IPS DF 4.7 (cell line): ENCODE data around the gene RGS7.
A peak's percentile ranks its signal among the peaks of the same experiment; 100 is the strongest.
"Not testable (repeated sequence)": the region's sequence is repeated elsewhere in the genome, so short reads cannot be mapped to it uniquely, and the experiment has no call there.

ENCODE experiments used
- DNase-seq: peaks from one replicate; pipeline ENCODE4 v3.0.0-alpha.2; 2013; ENCODE audit warnings: low spot score; ENCODE audit errors: extremely low read depth

RGS7 gene

DNA sequence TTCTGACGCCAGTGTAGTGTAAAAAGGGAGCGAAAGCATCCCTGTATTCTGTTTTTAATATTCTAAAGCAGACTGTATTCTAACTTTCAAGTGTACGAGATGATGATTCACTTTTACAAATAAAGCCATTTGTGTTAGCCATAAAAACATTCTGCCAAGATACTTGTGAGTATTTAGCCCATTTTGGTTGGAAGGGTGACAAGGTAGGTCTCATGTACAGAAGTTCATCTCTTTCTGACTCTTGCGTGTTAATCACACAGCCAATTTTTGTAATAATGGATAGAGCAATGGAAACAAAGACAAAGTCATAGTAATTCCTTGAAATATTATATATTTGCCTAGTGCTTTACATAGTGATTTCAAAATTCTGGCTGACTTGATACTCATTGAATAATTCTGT, 619.7 kb downstream of the RGS7 start:
- no peak for DNase-seq

DNA sequence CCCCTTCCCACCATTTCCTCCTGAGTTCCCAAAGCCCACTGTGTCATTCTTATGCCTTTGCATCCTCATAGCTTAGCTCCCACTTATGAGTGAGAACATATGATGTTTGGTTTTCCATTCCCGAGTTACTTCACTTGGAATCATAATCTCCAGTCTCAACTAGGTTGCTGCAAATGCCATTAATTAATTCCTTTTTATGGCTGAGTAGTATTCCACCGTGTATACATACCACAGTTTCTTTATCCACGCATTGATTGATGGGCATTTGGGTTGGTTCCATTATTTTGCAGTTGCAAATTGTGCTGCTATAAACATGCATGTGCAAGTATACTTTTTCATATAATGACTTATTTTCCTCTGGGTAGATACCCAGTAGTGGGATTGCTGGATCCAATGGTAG, 622.3 kb downstream of the RGS7 start:
- not testable (repeated sequence) for DNase-seq

DNA sequence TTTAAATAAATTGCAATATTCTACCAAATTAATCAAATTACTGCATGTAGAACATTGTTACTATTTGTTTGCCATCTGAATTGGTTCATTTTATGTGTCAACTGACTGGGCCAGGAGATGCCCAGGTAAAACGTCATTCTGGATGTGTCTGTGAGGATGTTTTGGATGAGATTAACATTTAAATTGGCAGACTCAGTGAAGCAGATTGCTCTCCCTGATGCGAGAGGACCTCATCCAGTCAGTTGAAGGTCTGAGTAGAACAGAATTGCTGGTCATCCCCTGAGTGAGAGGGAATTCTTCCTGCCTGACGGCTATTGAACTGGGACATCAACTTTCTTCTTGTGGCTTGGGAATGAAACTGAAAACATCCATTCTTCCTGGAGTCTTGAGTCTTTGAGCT, 623.0 kb downstream of the RGS7 start:
- no peak for DNase-seq

DNA sequence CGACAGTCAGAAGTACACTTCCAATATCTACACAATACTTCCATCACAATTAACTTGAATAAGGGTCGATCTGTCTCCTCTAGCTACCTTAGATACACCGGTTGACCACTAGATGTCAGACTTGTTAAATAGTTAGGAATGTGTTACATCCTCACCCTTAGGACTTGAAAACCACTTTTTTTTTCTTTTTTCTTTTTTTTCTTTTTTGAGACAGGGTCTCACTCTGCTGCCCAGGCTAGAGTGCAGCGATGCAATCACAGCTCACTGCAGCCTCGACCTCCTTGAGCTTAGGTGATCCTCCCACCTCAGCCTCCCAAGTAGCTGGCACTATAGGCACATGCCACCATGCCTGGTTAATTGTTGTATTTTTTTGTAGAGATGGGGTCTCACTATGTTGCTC, 624.6 kb downstream of the RGS7 start:
- DNase-seq, result peak; percentile 44
